WTC11 (cell line): ENCODE measurements around the gene BASP1. TPM values are rescaled to one million over a fixed set of nuclear protein-coding genes. Genes with fewer than 3 reads are reported as not detected.

Experiments used
- ATAC-seq: fragments of 200-7000 bp; cut with Tn5 transposase; 2 replicates; pipeline ENCODE4 v1.10.0; 2021; ENCODE audit warnings: mild to moderate bottlenecking, moderate library complexity
- CTCF ChIA-PET: fragments of 300-600 bp; sonication (Branson Sonifier 250); formaldehyde crosslinking; loops from one replicate; lab custom pipeline; 2021; ENCODE audit warnings: antibody characterized with exemption; lab: Charles Lee
- POLR2A ChIA-PET: fragments of 350-600 bp; sonication (Branson Sonifier 250); formaldehyde crosslinking; loops from one replicate; lab custom pipeline; 2021; ENCODE audit warnings: antibody characterized with exemption; lab: Charles Lee
- DNase-seq: peaks from one replicate; pipeline ENCODE4 v3.0.0; 2021; ENCODE audit warnings: low spot score
- H3K27ac Mint-ChIP-seq: 2 replicates; pipeline ENCODE4 v1.8.0; 2021; ENCODE audit warnings: mixed read lengths
- H3K27me3 Mint-ChIP-seq: 2 replicates; pipeline ENCODE4 v1.8.0; 2021; ENCODE audit warnings: low read depth, mild to moderate bottlenecking, moderate library complexity, mixed read lengths
- H3K36me3 Mint-ChIP-seq: 2 replicates; pipeline ENCODE4 v1.8.0; 2021; ENCODE audit warnings: mixed read lengths
- H3K4me1 Mint-ChIP-seq: 2 replicates; pipeline ENCODE4 v1.8.0; 2022; ENCODE audit warnings: mixed read lengths
- H3K4me3 Mint-ChIP-seq: 2 replicates; pipeline ENCODE4 v1.8.0; 2021; ENCODE audit warnings: mild to moderate bottlenecking, moderate library complexity, mixed read lengths
- H3K9me3 Mint-ChIP-seq: 2 replicates; pipeline ENCODE4 v1.8.0; 2021; ENCODE audit warnings: mixed read lengths
- EMX1 ChIP-seq: fragments of 250-450 bp; sonication (Bioruptor Pico); IDR thresholded peaks from 2 replicates; pipeline ENCODE4 v1.8.0; 2021; ENCODE audit warnings: mild to moderate bottlenecking
- FOXP1 ChIP-seq: sonication (generic); formaldehyde crosslinking; IDR thresholded peaks from 2 replicates; pipeline ENCODE4 v1.8.0; 2022; ENCODE audit warnings: missing genetic modification reagents, mild to moderate bottlenecking, moderate library complexity, borderline replicate concordance
- GRHL2 ChIP-seq: fragments of 250-450 bp; sonication (Bioruptor Pico); IDR thresholded peaks from 2 replicates; pipeline ENCODE4 v1.8.0; 2022; ENCODE audit warnings: mild to moderate bottlenecking, moderate library complexity; ENCODE audit not compliant: insufficient replicate concordance, severe bottlenecking
- HMGXB4 ChIP-seq: sonication (generic); formaldehyde crosslinking; IDR thresholded peaks from 2 replicates; pipeline ENCODE4 v1.8.1; 2023; ENCODE audit warnings: mild to moderate bottlenecking, moderate library complexity, missing genetic modification reagents
- IRF2 ChIP-seq: sonication (generic); formaldehyde crosslinking; IDR thresholded peaks from 2 replicates; pipeline ENCODE4 v1.8.0; 2022; ENCODE audit warnings: low read depth, missing genetic modification reagents, borderline replicate concordance
- JUN ChIP-seq: sonication (generic); formaldehyde crosslinking; IDR thresholded peaks from 2 replicates; pipeline ENCODE4 v1.8.0; 2023; ENCODE audit warnings: mild to moderate bottlenecking, missing genetic modification reagents
- KAT7 ChIP-seq: sonication (generic); formaldehyde crosslinking; IDR thresholded peaks from 2 replicates; pipeline ENCODE4 v1.8.1; 2023; ENCODE audit warnings: missing genetic modification reagents, mild to moderate bottlenecking, borderline replicate concordance
- MYBL2 ChIP-seq: sonication (generic); formaldehyde crosslinking; IDR thresholded peaks from 2 replicates; pipeline ENCODE4 v1.8.1; 2023; ENCODE audit warnings: mild to moderate bottlenecking, moderate library complexity, missing genetic modification reagents
- NFYB ChIP-seq: sonication (generic); formaldehyde crosslinking; conservative IDR thresholded peaks from 2 replicates; pipeline ENCODE4 v1.8.0; 2022; ENCODE audit warnings: low read depth, missing genetic modification reagents
- NR2C2 ChIP-seq: sonication (generic); formaldehyde crosslinking; IDR thresholded peaks from 2 replicates; pipeline ENCODE4 v1.8.0; 2022; ENCODE audit warnings: mild to moderate bottlenecking, missing genetic modification reagents
- OVOL2 ChIP-seq: fragments of 250-450 bp; sonication (Bioruptor Pico); IDR thresholded peaks from 2 replicates; pipeline ENCODE4 v1.9.0; 2021; ENCODE audit warnings: mild to moderate bottlenecking, borderline replicate concordance
- PRDM15 ChIP-seq: sonication (generic); formaldehyde crosslinking; IDR thresholded peaks from 2 replicates; pipeline ENCODE4 v1.8.0; 2022; ENCODE audit warnings: missing genetic modification reagents
- TP53 ChIP-seq: sonication (generic); formaldehyde crosslinking; IDR thresholded peaks from 2 replicates; pipeline ENCODE4 v1.8.1; 2023; ENCODE audit warnings: mild to moderate bottlenecking, missing genetic modification reagents
- ZMAT4 ChIP-seq: fragments of 250-450 bp; sonication (Bioruptor Pico); IDR thresholded peaks from 2 replicates; pipeline ENCODE4 v1.9.0; 2021; ENCODE audit warnings: mild to moderate bottlenecking
- ZNF532 ChIP-seq: fragments of 250-450 bp; sonication (Bioruptor Pico); IDR thresholded peaks from 2 replicates; pipeline ENCODE4 v1.9.0; 2021; ENCODE audit warnings: mild to moderate bottlenecking, borderline replicate concordance
- total RNA-seq: library from RNA; stranded (reverse); gene quantifications from 3 replicates; pipeline ENCODE4 v1.2.3, GENCODE V29; 2021
- TF ChIP-seq, protein P1 (sequence below): sonication (generic); formaldehyde crosslinking; IDR thresholded peaks from 2 replicates; pipeline ENCODE4 v1.8.0; 2022; ENCODE audit warnings: mild to moderate bottlenecking, missing genetic modification reagents
- TF ChIP-seq, protein P2 (sequence below): sonication (generic); formaldehyde crosslinking; IDR thresholded peaks from 2 replicates; pipeline ENCODE4 v1.8.0; 2022; ENCODE audit warnings: mild to moderate bottlenecking, missing genetic modification reagents
- TF ChIP-seq, protein P3 (sequence below): sonication (generic); formaldehyde crosslinking; conservative IDR thresholded peaks from 2 replicates; pipeline ENCODE4 v1.8.1; 2022; ENCODE audit warnings: mild to moderate bottlenecking, missing genetic modification reagents
- TF ChIP-seq, protein P4 (sequence below): sonication (generic); formaldehyde crosslinking; IDR thresholded peaks from 2 replicates; pipeline ENCODE4 v1.8.1; 2022; ENCODE audit warnings: mild to moderate bottlenecking, moderate library complexity, missing genetic modification reagents

Gene BASP1
- total RNA-seq, 1 experiment from 2014 or later = 108 TPM

- Mint-ChIP-seq H3K36me3 (no peaks in the 10 kb centered on the region), H3K9me3 (no peaks in the 10 kb centered on the region), H3K4me1 (peaks cover 52% of the 10 kb centered on the region), H3K27ac (no peak overlapping the region), H3K27me3 (no peaks in the 10 kb centered on the region), H3K4me3 (peak overlapping the region; percentile 87)
- TF ChIP-seq PRDM15 (CRISPR knock-in tag) = no peak
- TF ChIP-seq GRHL2 = no peak
- no peak for TF ChIP-seq EMX1
- TF ChIP-seq NFYB = no peak
- TF ChIP-seq IRF2 (CRISPR knock-in tag) = no peak
- TF ChIP-seq JUN = no peak
- ChIA-PET POLR2A (interaction anchor here (1.1 to 3.4 kb wide), 3 partner anchors 91 to 229 kb away, joined by 3 to 17 read pairs (median 4); no protein-coding TSS in a partner anchor), CTCF (interaction anchor here (0.6 to 2.8 kb wide), 40 partner anchors 8 to 1090 kb away, joined by 3 to 27 read pairs (median 4); partner anchors contain the start of gene MYO10)
- ATAC-seq (no peak), DNase-seq (no peak)
These were observed 2.1 kb upstream of the BASP1 start for GRCh38 chr5:17215361-17215760.

DNA sequence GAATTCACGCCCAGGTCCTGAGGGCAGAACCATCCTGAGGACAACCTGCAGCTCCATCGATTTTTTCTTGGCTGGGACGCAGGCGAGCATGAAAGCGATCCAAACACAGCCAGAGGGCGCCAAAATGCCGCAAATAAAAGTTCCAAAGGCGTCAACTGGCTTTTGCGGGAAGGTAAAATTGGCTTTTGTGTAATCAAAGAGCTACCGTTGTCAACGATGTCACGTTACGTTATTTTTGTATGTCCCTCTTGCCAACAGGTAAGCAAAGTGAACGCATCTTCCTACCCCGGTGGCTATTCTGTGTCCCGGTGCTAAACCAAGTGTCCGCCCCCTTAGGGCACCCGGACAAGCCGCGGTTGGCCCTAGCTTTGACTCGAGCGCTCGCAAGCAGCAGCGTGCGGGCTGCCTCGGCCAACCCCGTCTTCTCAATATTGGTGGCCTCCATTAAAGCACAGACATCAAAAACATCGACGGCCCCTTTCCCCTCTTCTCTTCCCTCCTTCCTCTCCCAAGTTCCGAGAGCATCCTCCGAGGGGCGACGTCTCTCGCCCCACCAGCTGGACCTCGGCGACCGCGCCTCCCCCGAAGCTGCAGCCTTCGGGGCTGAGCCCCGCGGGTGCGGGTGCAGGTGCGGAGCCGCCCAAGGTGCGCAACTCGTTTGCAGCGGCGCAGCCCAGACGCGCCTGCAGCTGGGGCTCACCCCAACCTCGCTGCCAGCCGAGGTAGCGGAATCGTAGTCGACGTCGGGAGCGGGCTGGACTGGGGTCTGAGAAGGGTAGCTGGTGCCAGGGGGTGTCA is 1.1 kb upstream of the BASP1 start:
- Mint-ChIP-seq H3K27me3 (no peaks in the 10 kb centered on the region), H3K27ac (no peak overlapping the region; the same call in 1 of the 2 replicates), H3K9me3 (no peaks in the 10 kb centered on the region), H3K4me3 (peak overlapping the region; percentile 87), H3K36me3 (no peaks in the 10 kb centered on the region), H3K4me1 (peaks cover 58% of the 10 kb centered on the region)
- POLR2A ChIA-PET = interaction anchor here (0.6 to 3.4 kb wide), 6 partner anchors 12 to 402 kb away, joined by 3 to 17 read pairs (median 4); partner anchors contain the start of gene MYO10
- DNase-seq (peak; percentile 81), ATAC-seq (peak; percentile 44)
- CTCF ChIA-PET = interaction anchor here (0.5 to 2.8 kb wide), 56 partner anchors 9 to 1089 kb away, joined by 3 to 27 read pairs (median 4); partner anchors contain the start of gene MYO10
- TF ChIP-seq ZMAT4 (no peak), TP53 (CRISPR knock-in tag) (peak; percentile 40; the same call in 1 of the 2 replicates), MYBL2 (CRISPR knock-in tag) (0 out of 2 replicates have a peak, but pooled peaks have one; percentile 27), NR2C2 (CRISPR knock-in tag) (no peak), ZNF532 (CRISPR knock-in tag) (0 out of 2 replicates have a peak, but pooled peaks have one; percentile 40), HMGXB4 (CRISPR knock-in tag) (peak; percentile 70; the same call in 1 of the 2 replicates), OVOL2 (CRISPR knock-in tag) (no peak), FOXP1 (CRISPR knock-in tag) (peak; percentile 13; the same call in 1 of the 2 replicates), KAT7 (CRISPR knock-in tag) (0 out of 2 replicates have a peak, but pooled peaks have one; percentile 80)
- TF ChIP-seq, protein P1, sequence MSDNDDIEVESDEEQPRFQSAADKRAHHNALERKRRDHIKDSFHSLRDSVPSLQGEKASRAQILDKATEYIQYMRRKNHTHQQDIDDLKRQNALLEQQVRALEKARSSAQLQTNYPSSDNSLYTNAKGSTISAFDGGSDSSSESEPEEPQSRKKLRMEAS (CRISPR knock-in tag) = peak; percentile 78; the same call in 1 of the 2 replicates
- TF ChIP-seq, protein P2, sequence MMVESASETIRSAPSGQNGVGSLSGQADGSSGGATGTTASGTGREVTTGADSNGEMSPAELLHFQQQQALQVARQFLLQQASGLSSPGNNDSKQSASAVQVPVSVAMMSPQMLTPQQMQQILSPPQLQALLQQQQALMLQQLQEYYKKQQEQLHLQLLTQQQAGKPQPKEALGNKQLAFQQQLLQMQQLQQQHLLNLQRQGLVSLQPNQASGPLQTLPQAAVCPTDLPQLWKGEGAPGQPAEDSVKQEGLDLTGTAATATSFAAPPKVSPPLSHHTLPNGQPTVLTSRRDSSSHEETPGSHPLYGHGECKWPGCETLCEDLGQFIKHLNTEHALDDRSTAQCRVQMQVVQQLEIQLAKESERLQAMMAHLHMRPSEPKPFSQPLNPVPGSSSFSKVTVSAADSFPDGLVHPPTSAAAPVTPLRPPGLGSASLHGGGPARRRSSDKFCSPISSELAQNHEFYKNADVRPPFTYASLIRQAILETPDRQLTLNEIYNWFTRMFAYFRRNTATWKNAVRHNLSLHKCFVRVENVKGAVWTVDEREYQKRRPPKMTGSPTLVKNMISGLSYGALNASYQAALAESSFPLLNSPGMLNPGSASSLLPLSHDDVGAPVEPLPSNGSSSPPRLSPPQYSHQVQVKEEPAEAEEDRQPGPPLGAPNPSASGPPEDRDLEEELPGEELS = no peak
- TF ChIP-seq, protein P3, sequence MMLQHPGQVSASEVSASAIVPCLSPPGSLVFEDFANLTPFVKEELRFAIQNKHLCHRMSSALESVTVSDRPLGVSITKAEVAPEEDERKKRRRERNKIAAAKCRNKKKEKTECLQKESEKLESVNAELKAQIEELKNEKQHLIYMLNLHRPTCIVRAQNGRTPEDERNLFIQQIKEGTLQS (CRISPR knock-in tag) = no peak
- TF ChIP-seq, protein P4, sequence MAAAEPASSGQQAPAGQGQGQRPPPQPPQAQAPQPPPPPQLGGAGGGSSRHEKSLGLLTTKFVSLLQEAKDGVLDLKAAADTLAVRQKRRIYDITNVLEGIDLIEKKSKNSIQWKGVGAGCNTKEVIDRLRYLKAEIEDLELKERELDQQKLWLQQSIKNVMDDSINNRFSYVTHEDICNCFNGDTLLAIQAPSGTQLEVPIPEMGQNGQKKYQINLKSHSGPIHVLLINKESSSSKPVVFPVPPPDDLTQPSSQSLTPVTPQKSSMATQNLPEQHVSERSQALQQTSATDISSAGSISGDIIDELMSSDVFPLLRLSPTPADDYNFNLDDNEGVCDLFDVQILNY (CRISPR knock-in tag) = no peak
